ENCODE results near the gene SLC23A3.

DNA sequence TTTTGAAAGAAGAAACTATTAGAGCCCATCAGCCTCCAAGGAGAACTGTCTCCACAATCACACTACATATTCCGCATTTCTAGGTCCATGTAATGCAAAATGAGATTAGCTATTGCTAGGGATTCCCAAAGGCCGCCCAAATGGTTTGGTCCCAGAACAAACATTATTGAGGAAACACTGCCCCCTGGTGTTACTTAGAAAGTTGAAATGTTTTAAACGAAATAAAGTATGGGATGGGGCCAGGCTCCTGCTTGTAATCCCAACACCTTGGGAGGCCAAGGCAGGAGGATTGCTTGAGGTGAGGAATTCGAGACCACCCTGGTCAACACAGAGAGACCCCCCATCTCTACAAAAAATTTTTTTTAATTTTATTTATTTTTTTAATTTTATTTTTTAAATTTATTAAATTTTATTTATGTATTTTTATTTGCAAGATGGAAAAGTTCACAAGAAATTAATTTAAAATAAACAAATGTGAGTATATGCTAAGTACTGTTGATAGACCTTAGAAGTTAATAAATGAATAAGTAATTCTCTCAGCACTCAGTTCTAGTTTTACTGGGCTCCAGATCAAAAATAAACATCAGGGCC lies 14.7 kb downstream of the SLC23A3 start:
- peak; percentile 43 for TF ChIP-seq CTCF (conservative IDR thresholded peaks at IDR 0.05)
- no peak for TF ChIP-seq ZFX (IDR thresholded peaks at IDR 0.05)

Data from C4-2B (cell line).